ENCODE data around the gene MYZAP. TPM values are rescaled to one million over a fixed set of nuclear protein-coding genes. Genes with fewer than 3 reads are reported as not detected.

MYZAP gene
- polyA plus RNA-seq, 1 donor from 2014 or later, result not detected

DNA sequence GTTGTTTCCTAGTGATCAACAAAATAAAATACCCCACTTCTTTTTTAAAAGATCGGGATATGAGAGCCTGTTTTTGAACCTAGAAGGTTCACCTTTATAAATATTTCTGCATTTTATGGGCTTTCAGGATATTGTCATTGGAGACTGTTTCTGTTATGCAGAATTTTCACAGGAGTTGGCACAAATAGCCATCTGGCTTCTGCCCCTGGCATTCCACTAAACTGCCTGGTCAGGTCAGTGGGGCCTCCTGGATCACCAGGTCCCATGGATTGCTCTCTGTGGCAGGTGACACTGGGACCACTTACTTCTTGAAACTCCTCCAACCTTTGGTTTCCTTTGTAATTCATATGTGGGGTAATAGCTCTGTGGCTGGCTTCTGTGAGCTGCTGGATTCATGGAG lies 89.3 kb downstream of the MYZAP start:
- H3K79me2 ChIP-seq (replicated peaks; ENCODE audit: insufficient read depth, low read length), result no peaks in the 10 kb centered on the region
- H3K9me2 ChIP-seq (ENCODE audit: insufficient read depth, low read length), result no peaks in the 10 kb centered on the region
- no peaks in the 10 kb centered on the region for H3K9me3 ChIP-seq (ENCODE audit: low read length)
- H3K27me3 ChIP-seq (ENCODE audit: insufficient read depth, low read depth, low read length), result no peaks in the 10 kb centered on the region
- no peak overlapping the region for H3K4me3 ChIP-seq (ENCODE audit: low read length)
- H3K27ac ChIP-seq (ENCODE audit: low read length), result no peak overlapping the region
- H4K20me1 ChIP-seq (ENCODE audit: insufficient read depth), result no peaks in the 10 kb centered on the region
- H3K4me2 ChIP-seq (ENCODE audit: low read length), result no peak overlapping the region
- H3K36me3 ChIP-seq (ENCODE audit: insufficient read depth, low read length), result no peaks in the 10 kb centered on the region
- H3K9ac ChIP-seq (ENCODE audit: low read length), result no peak overlapping the region
- no peaks in the 10 kb centered on the region for H3F3A ChIP-seq (ENCODE audit: insufficient read depth, low read length, poor library complexity, severe bottlenecking)
- TF ChIP-seq RAD21 (conservative IDR thresholded peaks at IDR 0.05) (no peak), POLR2AphosphoS5 (IDR thresholded peaks at IDR 0.05) (no peak), MXI1 (conservative IDR thresholded peaks at IDR 0.05; ENCODE audit: poor library complexity, severe bottlenecking) (no peak), CTCF (IDR thresholded peaks at IDR 0.05; ENCODE audit: poor library complexity, severe bottlenecking) (no peak), EZH2 (IDR thresholded peaks at IDR 0.05; ENCODE audit: borderline replicate concordance, insufficient read depth, low read length, poor library complexity, severe bottlenecking) (no peak), TAF1 (IDR thresholded peaks at IDR 0.05; ENCODE audit: low read depth) (no peak), SMC3 (conservative IDR thresholded peaks at IDR 0.05; ENCODE audit: poor library complexity) (no peak), REST (IDR thresholded peaks at IDR 0.05; ENCODE audit: borderline replicate concordance) (no peak), EP300 (conservative IDR thresholded peaks at IDR 0.05; ENCODE audit: poor library complexity, severe bottlenecking) (no peak)
- no peak overlapping the region for H2AFZ ChIP-seq (ENCODE audit: low read depth, low read length)

DNA sequence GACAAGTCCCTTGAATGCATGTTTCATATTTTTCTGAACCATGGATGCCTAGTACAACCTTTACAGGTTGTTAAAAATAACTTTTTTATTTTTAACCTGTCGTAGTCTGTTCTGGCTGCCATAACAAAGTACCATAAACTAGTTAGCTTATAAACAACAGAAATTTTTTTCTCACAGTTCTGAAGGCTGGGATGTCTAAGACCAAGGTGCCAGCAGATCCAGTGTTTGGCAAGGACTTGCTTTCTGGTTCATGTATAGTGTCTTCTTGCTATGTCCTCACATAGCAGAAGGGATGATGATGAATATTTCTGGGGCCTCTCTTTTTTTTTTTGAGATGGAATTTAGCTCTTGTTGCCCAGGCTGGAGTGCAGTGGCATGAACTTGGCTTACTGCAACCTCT lies 91.8 kb downstream of the MYZAP start:
- TF ChIP-seq REST (IDR thresholded peaks at IDR 0.05; ENCODE audit: borderline replicate concordance), result no peak
- no peak for TF ChIP-seq EP300 (conservative IDR thresholded peaks at IDR 0.05; ENCODE audit: poor library complexity, severe bottlenecking)
- TF ChIP-seq MXI1 (conservative IDR thresholded peaks at IDR 0.05; ENCODE audit: poor library complexity, severe bottlenecking), result no peak
- TF ChIP-seq TAF1 (IDR thresholded peaks at IDR 0.05; ENCODE audit: low read depth), result no peak
- no peak for TF ChIP-seq EZH2 (IDR thresholded peaks at IDR 0.05; ENCODE audit: borderline replicate concordance, insufficient read depth, low read length, poor library complexity, severe bottlenecking)
- no peak for TF ChIP-seq RAD21 (conservative IDR thresholded peaks at IDR 0.05)
- no peak for TF ChIP-seq POLR2AphosphoS5 (IDR thresholded peaks at IDR 0.05)

More for the DNA sequence above, 91.8 kb downstream of the MYZAP start:
- Histone ChIP-seq H3K9me2 (ENCODE audit: insufficient read depth, low read length) (no peaks in the 10 kb centered on the region), H3K36me3 (ENCODE audit: insufficient read depth, low read length) (no peaks in the 10 kb centered on the region), H4K20me1 (ENCODE audit: insufficient read depth) (no peaks in the 10 kb centered on the region), H3K27me3 (ENCODE audit: insufficient read depth, low read depth, low read length) (no peaks in the 10 kb centered on the region), H3F3A (ENCODE audit: insufficient read depth, low read length, poor library complexity, severe bottlenecking) (no peaks in the 10 kb centered on the region), H3K9ac (ENCODE audit: low read length) (no peak overlapping the region), H3K79me2 (replicated peaks; ENCODE audit: insufficient read depth, low read length) (no peaks in the 10 kb centered on the region), H3K27ac (ENCODE audit: low read length) (no peak overlapping the region), H2AFZ (ENCODE audit: low read depth, low read length) (no peak overlapping the region), H3K9me3 (ENCODE audit: low read length) (no peaks in the 10 kb centered on the region), H3K4me2 (ENCODE audit: low read length) (no peak overlapping the region), H3K4me3 (ENCODE audit: low read length) (no peak overlapping the region)
